Osteocyte (in vitro differentiated cells): ENCODE measurements around the gene HTR3B. TPM values are rescaled to one million over a fixed set of nuclear protein-coding genes. Genes with fewer than 3 reads are reported as not detected.

Experiments
- DNase-seq: peaks from one replicate; pipeline ENCODE4 v3.0.0; 2021; ENCODE audit warnings: mixed read lengths; ENCODE audit not compliant: unreplicated experiment; ENCODE audit errors: extremely low spot score
- H3K27ac Mint-ChIP-seq: one replicate; pipeline ENCODE4 v1.8.0; 2021; ENCODE audit warnings: mild to moderate bottlenecking, mixed read lengths; ENCODE audit not compliant: unreplicated experiment
- H3K27me3 Mint-ChIP-seq: one replicate; pipeline ENCODE4 v1.8.0; 2021; ENCODE audit warnings: mixed read lengths; ENCODE audit not compliant: unreplicated experiment
- H3K36me3 Mint-ChIP-seq: one replicate; pipeline ENCODE4 v1.8.0; 2021; ENCODE audit warnings: mixed read lengths; ENCODE audit not compliant: unreplicated experiment
- H3K4me1 Mint-ChIP-seq: one replicate; pipeline ENCODE4 v1.8.0; 2021; ENCODE audit warnings: mixed read lengths; ENCODE audit not compliant: unreplicated experiment
- H3K4me3 Mint-ChIP-seq: one replicate; pipeline ENCODE4 v1.8.0; 2021; ENCODE audit warnings: mild to moderate bottlenecking, moderate library complexity, mixed read lengths; ENCODE audit not compliant: unreplicated experiment
- H3K9me3 Mint-ChIP-seq: one replicate; pipeline ENCODE4 v1.8.0; 2021; ENCODE audit warnings: mixed read lengths; ENCODE audit not compliant: unreplicated experiment
- total RNA-seq: library from RNA; stranded (reverse); gene quantifications from 2 replicates; pipeline ENCODE4 v1.2.1, GENCODE V29; 2021
- TF ChIP-seq, protein P1 (sequence below): fragments of 200-600 bp; sonication (generic); IDR thresholded peaks from 2 replicates; pipeline ENCODE4 v1.5.0; 2021; ENCODE audit warnings: antibody characterized with exemption, mild to moderate bottlenecking, moderate library complexity

Gene HTR3B
- total RNA-seq, 1 donor from 2014 or later = not detected

DNA sequence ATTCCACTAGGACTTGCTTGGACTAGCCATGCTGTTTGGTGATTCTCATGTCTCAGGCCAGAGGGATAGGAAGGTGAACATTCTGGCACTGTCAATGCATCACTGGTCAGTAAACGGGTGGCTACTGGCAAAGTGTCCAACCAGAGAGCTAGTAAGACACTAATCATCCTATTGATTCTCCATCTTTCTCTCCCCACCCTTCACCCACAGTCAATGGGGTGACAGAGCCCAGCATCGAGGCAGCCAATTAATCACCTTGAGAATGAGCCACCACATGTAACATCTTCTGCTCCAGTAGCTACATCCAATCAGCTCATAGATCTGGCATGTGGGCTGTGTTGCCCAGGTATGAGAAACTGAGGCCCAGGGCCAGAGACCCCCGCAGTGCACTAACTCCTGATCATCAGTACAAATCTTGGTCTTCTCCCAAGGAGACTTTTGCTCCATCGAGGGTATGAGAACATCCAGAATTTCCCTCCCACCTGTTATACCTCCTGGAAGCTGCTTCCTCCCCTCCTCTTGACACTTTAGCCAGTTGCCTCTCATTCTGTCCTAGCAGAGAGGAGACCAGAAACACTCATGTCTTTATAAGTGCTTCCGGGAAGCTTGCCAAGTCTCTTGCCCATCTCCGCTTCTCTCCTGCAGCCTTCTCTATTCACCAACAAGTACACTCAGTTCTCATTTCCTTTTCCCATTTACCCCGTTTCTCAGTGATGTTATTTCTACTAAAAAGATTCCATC is 87.3 kb downstream of the HTR3B start:
- H3K9me3 Mint-ChIP-seq = no peaks in the 10 kb centered on the region
- DNase-seq = no peak
- H3K36me3 Mint-ChIP-seq = no peaks in the 10 kb centered on the region
- TF ChIP-seq, protein P1, sequence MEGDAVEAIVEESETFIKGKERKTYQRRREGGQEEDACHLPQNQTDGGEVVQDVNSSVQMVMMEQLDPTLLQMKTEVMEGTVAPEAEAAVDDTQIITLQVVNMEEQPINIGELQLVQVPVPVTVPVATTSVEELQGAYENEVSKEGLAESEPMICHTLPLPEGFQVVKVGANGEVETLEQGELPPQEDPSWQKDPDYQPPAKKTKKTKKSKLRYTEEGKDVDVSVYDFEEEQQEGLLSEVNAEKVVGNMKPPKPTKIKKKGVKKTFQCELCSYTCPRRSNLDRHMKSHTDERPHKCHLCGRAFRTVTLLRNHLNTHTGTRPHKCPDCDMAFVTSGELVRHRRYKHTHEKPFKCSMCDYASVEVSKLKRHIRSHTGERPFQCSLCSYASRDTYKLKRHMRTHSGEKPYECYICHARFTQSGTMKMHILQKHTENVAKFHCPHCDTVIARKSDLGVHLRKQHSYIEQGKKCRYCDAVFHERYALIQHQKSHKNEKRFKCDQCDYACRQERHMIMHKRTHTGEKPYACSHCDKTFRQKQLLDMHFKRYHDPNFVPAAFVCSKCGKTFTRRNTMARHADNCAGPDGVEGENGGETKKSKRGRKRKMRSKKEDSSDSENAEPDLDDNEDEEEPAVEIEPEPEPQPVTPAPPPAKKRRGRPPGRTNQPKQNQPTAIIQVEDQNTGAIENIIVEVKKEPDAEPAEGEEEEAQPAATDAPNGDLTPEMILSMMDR = no peak
- no peak overlapping the region for H3K4me3 Mint-ChIP-seq
- no peaks in the 10 kb centered on the region for H3K4me1 Mint-ChIP-seq
- peaks cover 27% of the 10 kb centered on the region for H3K27me3 Mint-ChIP-seq
- H3K27ac Mint-ChIP-seq = no peak overlapping the region

DNA sequence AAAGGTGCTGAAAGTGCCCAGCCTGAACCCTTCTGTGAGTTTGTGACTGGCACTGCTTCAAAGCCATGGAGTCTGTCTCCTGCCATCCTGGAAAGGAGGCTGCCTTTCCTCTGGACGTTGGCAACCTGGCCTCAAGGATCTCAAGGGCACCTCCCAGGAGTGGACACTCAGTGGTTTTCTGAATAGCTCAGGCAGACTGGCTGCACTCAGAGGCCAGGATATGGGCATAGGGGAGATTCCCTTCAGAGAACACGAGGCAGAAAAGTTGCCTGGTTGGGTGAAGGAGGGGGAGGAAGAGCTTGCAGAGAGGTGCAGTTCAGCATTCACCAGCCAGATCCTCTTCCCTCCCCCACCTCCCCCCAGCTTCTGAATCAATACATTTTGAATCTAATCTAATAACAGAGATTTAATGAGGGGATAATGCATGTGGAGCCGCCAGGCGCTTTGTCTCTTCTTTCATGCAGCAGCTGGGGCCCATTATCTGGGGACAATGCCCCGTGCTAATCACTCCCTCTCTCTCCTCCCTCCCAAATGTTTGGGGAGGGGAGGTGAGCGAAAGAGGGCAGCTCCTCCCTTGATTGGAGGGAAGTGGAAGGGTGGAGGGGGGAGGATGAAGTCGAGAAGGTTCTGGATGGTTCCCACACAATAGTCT is 88.0 kb downstream of the HTR3B start:
- H3K4me3 Mint-ChIP-seq = no peak overlapping the region

DNA sequence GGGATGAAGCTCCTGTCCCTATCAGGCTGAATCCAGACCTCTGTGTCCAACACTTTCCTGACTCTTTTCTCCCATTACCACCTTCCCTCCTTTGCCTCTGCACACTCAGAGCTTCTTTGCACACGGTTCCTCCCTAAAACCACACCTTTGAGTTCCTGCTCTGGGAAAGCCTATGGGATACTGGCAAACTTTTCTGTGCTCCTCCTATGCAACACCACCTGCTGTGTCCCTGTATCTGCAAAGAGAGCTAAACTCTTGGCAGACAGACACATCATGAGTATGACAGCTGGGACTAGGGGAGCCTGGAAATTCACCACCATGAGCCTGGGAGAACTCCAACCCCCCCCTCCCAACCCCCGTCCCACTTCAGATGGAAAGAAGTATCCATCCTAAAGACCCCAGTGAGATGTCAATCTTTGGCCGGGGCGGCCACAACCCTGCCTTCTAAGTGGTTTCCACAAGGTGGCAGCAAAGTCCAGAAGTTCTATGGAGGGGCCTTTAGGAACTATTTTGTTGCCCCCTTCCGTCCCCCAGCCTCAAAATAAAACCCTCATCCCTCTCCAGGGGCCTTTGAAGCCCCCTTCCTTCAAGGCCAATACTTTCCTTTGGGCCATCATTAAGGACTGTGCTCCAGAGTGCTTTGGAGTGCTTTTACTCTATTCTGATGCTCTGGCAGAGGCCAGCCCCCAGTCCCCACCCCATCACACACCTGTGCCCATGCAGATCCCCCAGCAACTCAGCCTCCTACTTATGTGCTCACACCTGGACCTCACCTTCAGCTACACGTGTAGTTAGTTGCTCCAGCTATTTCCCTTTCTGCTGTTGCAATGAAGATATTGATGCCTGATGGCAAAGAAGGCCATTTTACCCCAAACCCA is 89.7 kb downstream of the HTR3B start:
- no peak overlapping the region for H3K4me3 Mint-ChIP-seq
- no peaks in the 10 kb centered on the region for H3K36me3 Mint-ChIP-seq
- no peaks in the 10 kb centered on the region for H3K4me1 Mint-ChIP-seq
- TF ChIP-seq, protein P1 = peak; percentile 87
- H3K9me3 Mint-ChIP-seq = no peaks in the 10 kb centered on the region
- H3K27me3 Mint-ChIP-seq = peaks cover 42% of the 10 kb centered on the region
- H3K27ac Mint-ChIP-seq = no peak overlapping the region
- no peak for DNase-seq

More for the DNA sequence above, 88.0 kb downstream of the HTR3B start:
- no peak for DNase-seq
- H3K4me1 Mint-ChIP-seq = no peaks in the 10 kb centered on the region
- H3K9me3 Mint-ChIP-seq = no peaks in the 10 kb centered on the region
- peaks cover 32% of the 10 kb centered on the region for H3K27me3 Mint-ChIP-seq
- TF ChIP-seq, protein P1 = no peak
- H3K36me3 Mint-ChIP-seq = no peaks in the 10 kb centered on the region
- H3K27ac Mint-ChIP-seq = no peak overlapping the region

Other genes starting within 250 kb of the HTR3B start
- gene TMPRSS5, start 198.5 kb upstream of the HTR3B start, total RNA-seq = 0.60 and 1.6 TPM in 2 replicates
- 14.3 and 14.7 TPM in 2 replicates for gene ZW10, start 131.1 kb upstream of the HTR3B start, total RNA-seq
- gene CLDN25, start 125.0 kb upstream of the HTR3B start, total RNA-seq = not detected in 2 replicates
- gene USP28, start 29.2 kb upstream of the HTR3B start, total RNA-seq = 37.2 and 39.9 TPM in 2 replicates
- not detected in 2 replicates for gene HTR3A, start 70.3 kb downstream of the HTR3B start, total RNA-seq
- 19.1 and 20.3 TPM in 2 replicates for gene ZBTB16, start 154.9 kb downstream of the HTR3B start, total RNA-seq